HG03342 (cell line): ENCODE measurements around the gene ITGB6.
"Not testable (repeated sequence)": the region's sequence is repeated elsewhere in the genome, so short reads cannot be mapped to it uniquely, and the experiment has no call there.

Experiments
- ATAC-seq: cut with Tn5 transposase; IDR thresholded peaks from one replicate; pipeline ENCODE4 v1.9.1; 2021; ENCODE audit warnings: mild to moderate bottlenecking, moderate library complexity; ENCODE audit not compliant: unreplicated experiment

Gene ITGB6

DNA sequence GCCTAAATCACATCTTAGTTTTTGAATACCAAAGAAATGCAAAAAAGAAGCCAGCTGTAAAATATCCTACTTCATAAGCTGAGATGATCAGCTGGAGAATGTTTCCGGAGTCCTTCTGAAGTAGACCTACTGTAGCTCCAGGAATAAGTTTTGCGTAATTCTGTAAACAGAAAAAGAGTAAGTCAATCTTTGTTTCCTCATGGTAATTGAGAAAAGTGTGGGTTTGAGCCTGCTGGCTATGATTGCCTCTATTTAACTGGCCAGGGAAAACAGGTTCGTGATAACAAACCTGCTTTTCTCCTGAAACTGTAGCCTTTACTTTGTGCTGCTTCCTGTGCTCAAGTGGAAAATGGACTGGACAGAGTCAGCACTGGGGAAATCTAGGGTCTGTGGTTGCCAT lies 58.2 kb downstream of the ITGB6 start:
- no peak for ATAC-seq

DNA sequence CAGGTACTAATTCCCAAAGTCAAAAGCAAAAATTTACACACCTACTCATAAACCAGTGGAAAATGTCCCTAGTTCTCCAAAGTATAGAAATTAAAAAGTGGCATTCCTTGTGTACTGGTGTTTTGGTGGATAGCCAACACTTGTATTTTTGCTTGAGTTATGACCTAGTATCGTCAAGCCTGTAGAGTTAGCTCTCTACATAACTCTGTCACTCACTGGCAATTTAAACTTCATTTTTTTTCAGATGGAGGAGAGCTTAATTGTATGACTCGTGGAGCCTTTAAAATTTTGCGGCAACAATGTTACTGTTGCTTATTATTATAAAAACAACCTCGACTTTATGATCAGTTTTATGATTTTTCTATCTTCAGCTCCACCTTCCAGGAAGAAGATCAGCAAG lies 58.7 kb downstream of the ITGB6 start:
- no peak for ATAC-seq

DNA sequence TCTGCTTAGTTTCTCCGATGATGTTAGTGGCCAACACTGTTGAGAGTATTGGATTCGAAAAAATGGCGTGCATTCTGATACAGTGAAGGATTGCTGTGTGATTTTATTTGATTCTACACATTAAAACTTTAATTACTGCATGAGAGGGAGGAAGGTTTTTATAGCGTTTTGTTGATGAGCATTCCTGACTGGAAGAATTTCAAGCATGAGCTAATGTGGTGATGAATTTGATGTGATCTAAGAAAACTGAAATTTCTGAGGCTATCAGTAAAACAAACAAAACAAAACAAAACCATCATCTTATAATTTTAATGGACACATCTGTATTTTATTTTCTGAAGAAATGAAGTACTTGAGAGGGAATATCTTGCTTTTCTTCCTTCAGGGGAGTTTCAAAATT lies 59.6 kb downstream of the ITGB6 start:
- no peak for ATAC-seq

DNA sequence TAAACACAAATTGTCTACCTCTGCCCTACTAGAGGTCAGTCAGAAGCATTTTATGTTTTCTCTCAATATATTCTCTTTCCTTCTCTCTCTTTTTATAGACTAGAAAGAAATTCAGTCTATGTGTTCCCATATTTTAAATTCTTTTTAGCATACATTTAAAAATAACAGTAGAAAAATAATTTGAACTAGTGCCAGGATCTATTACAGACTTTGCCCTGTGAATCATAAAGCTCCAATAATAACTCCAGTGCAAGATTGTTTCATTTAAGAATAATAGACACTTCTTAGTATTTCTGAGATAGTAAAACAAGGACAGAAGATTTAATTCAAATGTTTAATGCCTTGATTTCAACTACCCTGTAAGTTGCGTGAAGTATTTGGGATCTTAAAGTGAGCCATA lies 60.1 kb downstream of the ITGB6 start:
- no peak for ATAC-seq

DNA sequence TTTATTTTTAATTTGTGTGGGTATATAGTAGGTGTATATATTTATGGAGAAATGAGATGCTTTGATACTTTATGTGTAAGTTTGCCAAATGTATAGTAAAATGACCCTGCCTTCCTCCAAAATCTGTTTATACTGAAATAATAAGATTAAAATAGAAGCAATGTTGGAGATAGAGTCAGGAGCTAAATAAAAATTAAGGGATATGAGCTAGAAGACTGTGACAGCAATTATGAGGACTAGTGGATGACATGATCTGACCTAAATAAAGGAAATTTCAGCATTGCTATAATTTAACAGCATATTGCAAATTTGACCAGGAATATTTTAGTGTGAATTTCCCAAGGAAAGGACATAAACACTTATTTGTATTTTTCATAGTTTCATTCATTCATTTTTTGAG lies 60.7 kb downstream of the ITGB6 start:
- no peak for ATAC-seq

DNA sequence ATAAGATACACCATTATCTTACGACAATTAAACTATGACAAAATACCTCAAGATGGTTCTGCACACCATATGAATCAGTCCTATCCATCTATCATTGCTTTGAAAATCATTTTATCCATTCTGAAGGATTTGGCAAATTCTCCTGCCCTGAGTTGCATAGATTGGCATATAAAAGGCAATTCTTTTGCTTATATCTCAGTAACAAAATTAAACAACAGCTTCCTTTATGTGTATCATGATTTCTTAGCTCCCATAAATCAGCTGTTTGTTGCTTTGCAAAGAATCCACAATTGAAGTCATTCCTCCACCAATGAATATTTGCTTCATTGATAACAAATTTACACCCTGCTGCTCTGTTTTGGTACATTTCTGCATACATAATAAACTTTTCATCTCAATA lies 61.7 kb downstream of the ITGB6 start:
- no peak for ATAC-seq

DNA sequence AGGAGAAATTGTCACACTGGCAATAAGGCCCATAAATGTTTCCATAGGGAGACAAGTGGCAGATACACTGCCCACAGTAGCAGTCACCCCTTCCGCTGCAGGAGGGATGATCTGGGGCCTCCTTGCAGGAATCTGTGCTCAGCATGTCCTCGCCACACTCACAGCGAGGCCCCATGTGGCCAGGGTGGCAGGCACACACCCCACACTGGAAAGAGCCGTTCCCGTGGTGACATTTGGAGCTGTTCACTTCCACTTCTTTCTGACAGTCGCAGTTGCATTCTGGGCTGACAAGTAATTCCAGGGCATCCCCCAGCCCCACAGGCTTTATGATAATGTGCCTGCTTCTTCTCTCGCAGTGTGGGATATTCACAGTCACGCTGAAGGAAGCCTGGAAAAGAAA lies 62.6 kb downstream of the ITGB6 start:
- ATAC-seq, result no peak

DNA sequence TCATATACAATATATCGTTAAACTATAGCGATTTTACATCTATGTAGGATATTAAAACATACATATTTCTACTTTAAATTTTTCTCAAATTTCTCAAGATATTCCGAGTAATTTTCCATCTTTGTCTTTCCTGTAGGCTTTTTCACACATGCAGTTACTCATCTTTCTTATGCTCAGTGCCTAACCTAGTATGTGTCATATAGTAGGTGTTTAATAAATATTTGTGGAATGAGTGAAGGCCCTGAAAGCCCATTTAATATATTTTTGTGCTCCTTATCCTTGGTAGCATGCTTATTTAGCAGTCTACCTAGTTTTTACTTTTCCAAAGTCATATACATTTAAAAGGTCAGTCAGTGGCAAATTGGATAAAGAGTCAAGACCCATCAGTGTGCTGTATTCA lies 67.3 kb downstream of the ITGB6 start:
- no peak for ATAC-seq

DNA sequence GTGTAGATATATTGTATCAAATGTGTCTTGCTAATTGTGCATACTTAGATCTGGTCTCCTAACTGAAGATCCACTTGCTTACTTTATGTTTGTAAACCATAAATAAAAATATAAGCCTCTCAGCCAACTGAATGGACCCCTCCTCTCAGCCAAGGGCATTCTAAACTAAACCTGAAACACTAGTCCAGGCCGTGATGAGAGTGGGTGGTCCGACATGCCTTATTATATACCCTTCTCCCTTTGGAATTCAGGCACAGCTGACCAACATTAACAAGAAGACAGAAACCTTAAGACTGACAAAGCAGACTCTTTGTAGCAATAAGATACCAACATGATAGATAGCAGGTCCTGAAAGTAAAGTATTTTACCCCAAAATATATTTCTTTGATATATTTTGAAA lies 73.3 kb downstream of the ITGB6 start:
- ATAC-seq, result no peak

DNA sequence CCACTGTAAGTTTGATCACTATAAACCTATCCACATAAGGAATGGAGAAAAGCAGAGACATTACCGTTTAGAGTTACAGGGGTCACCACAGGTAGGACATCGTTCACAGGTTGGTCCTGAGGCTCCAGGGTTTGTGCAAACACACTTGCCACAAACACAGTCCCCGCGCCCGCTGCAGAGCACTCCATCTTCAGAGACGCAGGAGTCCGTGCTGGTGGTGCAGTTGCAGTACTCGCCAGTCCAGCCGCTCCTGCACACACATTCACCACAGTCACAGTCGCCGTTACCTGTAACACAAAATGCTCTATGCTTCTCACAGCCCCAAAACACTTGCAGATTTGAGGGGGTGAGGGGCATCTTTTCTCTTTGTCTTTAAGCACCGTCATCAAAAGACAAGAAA lies 73.8 kb downstream of the ITGB6 start:
- no peak for ATAC-seq

DNA sequence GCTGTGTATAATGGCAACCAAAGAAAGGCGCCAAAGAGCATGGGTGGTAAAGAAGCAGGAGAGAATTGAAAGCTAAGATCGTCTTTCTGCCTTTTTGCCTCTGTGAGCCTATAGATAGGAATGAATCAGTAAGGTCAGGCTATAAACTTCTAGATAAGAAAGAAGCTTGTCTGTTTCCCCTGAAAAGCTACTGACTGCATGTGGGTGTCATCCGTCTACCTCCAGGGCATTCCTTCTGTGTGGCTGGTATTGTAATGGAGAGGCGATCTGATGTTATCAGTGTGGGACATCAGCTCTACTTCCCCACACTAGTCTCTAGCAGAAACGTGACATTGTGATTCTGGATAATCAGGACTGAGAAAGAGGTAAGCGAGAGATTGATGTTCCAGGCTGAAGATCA lies 74.2 kb downstream of the ITGB6 start:
- no peak for ATAC-seq

DNA sequence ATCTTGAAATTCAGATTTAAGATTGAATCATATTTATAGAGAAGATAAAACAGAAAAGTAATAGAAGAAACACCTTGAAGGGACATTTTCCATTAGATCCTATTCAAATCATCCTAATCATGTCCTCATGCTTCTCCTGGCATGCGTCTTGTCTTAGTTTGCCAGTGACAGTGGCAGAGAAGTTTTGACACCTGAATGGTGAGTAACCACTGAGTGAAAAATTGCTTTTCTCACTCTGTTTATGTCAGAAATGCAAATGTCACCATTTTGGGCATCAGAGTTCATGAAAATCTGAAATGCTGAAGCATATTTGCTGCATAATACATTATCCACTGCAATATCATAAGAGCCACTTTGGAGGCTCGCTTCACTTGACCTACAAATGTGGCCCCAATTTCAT lies 74.7 kb downstream of the ITGB6 start:
- no peak for ATAC-seq

DNA sequence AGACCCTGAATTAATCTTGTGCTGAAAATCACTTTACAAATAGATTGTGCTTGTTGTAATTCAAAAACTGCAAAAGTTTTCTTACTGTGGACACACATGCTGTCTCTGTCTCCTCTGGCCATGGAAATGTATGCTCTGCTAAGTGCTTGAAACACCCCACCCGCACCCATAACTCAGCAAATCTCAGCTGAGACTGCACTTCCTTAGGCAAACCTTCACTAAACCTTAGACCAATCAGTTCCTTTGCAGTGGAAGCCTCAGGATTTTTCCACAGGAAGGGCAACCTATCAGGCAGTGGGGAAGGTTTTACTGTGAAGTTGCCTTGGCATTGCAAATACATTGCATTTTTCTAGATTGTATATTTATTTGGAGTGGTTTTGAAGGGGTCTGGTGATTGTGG lies 75.5 kb downstream of the ITGB6 start:
- no peak for ATAC-seq

DNA sequence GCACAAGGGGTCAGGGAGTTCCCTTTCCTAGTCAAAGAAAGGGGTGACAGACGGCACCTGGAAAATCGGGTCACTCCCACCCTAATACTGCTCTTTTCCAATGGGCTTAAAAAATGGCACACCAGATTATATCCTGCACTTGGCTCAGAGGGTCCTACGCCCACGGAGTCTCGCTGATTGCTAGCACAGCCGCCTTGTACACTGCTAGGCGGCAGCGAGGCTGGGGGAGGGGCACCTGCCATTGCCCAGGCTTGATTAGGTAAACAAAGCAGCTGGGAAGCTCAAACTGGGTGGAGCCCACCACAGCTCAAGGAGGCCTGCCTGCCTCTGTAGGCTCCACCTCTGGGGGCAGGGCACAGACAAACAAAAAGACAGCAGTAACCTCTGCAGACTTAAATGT lies 85.4 kb downstream of the ITGB6 start:
- not testable (repeated sequence) for ATAC-seq

DNA sequence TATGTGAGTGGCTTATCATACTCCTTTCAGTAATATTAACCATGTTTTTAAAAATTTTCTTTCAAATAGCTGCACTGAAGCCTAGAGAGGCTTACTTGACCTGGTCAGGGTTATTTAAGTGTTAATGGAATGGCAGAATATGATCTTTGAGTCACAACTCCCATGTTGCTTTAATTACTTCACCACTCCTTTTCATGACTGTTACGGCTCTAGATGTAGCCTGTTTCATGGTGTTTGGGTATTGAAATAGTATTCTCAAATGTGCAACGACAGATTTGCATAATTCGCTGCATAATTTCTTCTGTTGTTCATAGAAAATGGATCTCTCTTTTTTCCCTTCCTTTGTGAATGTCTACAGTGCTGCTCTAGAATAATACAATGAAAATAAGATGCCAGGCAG lies 86.1 kb downstream of the ITGB6 start:
- ATAC-seq, result no peak

DNA sequence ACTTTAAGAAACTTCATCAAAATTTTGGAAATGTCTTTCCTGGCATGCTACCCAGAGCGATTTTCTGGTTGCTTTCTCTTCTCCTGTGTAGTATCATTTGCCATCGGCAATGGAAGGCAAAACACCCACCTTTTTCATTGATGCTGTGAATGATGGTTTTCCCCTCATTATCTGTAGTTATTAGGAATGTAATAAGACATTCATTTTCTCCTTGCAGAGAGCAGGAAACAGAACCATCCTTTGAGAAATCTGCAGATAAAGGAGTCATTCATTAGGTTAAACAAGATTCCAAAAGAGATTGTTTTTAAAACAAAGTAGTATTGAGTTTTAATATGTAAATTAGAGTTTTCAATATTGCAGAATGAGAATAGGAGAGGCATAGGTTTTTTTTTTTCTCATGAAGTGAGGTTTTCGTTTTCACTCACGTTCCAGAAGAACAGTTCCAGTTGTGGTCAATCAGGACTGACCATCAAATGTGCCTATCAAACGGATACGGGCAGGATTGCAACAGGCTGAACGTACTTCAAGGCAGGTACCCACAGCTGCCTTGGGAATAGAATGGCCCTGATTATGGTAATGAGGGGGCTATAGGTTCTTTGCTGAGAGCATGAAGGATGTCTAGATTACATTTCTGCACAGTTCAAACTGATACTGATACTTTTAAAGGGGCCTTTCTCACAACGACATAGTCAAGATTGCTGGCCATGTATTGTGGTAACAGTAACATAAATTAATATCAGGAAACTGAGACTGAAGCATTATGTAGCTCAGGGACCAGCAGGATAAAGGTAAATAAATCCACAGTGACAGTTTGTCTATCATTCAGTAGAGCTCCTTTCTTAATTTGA lies 87.9 kb downstream of the ITGB6 start:
- peak; percentile 60 for ATAC-seq

DNA sequence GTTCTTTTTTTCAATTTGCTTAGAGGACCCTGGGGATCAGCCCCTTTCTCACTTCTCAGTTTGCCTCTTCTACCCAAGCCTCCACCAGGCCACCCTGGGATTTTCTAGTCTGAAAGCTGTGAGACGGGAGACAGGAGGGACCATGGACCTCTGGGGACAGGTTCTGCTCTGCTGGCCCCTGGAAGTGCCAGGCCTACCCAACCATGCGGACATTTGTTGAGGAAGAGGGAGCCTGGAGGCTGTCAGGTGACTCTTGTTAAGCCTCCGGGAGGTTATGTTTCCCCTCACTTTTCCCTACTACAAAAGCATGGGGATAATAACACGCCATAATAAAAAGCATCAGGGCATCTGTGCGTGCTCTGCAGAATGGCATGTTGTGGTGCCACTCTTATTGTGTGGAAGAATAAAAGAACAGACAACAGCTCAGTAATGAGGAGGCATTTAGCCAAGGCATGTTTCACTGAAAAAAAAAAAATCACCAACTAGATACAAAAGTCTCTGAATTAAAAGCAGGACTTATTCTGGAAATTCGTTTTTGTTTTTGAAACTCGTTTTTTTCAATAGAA lies 89.3 kb downstream of the ITGB6 start:
- ATAC-seq, result no peak

DNA sequence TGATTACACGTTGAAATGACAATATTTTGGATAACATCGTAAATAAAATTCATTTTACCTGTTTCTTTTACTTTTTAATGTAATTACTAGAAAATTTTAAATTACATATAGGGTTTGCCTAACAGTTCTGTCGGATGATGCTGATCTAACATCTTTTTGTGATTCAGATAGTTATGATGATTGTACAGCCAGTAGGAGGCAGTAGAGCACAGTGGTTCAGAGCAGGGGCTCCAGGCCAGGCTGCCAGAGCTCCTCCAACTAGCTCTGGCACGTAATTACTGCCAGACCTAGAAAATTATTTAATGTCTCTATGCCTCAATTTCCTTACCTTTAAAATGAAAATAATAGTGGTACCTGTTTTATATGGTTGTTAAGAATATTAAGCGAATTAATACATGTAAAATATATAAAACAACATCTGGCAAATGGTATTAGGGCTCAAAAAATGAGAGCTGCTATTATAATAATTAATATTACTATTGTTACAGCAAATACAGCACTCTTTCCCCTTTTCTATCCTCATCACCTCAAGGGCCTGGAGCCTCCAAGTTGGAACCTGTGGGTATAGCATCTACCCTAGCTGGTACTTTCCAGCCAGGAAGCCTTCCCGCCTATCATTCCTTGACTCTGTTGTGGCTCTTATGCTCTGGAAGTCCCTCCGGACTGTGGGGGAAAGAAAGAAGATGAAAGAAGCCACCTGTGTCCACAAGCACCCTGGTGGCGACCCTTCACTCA lies 90.0 kb downstream of the ITGB6 start:
- peak; percentile 79 for ATAC-seq

DNA sequence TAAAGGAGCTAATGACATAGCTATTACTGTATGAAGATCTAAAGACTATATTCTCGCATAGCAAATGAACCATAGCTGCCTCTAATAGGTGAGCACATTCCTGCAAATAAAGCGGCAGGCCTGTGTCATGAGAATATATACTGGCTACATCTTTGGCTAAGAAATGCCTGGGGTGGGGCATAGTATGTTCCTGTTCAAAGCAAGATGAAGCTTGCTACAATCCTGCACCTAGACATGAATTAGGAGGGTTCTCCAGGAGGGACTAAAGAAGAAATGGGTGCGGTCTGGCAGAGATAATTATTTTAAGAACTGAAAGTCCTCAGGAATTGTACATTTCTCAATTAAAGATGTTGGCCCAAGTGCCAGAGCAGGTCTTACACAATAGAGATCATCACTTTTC lies 90.8 kb downstream of the ITGB6 start:
- ATAC-seq, result no peak

DNA sequence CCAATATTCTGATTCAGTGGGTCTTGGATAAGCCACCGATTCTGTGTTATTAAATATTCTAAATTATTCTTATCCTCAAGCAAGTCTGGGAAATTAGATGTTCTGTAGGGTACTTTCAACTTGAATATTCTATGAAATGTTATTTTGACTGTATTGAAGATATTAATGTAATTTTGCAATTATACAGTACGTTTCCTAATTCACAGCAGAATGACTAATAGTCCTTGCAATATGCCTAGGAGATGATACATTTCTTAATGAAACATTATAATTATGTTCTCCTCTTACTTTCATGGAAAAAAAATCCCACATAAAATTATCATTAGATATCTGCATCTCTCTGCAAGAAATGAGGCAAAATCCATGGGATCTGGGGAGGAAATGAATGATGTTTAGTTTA lies 91.4 kb downstream of the ITGB6 start:
- no peak for ATAC-seq

DNA sequence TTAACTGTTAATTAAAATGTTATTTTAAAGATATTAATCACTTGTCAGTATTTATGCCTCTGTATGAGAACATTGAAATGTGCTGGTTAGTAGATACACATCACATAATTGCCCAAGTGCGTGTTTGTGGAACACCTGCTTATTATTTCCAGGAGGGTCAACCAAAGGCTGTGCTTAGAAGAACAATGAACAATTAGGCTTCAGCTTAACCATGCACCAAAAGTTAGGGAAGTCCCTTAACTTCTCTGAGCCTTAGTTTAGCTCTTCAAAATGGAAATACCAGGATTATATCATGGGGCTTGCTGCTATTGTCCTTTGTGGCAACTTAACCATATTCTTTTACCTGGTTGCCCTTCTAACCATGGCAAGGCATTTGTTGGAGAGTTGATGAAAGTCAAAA lies 94.7 kb downstream of the ITGB6 start:
- ATAC-seq, result no peak

DNA sequence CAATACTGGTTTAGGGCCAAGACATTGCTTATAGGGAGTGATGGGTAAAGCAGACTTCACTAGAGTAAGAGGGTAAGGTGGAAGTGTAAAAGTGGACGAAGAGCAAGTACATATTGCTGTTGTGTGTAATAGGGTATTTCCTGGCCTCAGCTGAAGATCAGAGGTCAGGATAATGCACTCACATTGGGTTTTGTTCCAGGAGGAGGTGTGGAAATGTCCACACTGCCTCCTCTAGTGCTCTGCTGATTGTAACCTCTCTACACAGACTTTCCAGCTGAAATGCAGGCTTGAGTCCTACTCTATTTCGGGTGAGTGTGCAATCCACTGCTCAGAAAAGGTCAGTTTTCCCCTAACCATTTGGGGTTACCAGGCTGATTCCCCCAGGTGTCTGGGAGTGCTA lies 96.0 kb downstream of the ITGB6 start:
- no peak for ATAC-seq
